ENCODE results near the gene PLCB1. TPM values are rescaled to one million over a fixed set of nuclear protein-coding genes. Genes with fewer than 3 reads are reported as not detected.

The PLCB1 gene
- total and polyA plus RNA-seq, 2 donors (not counting 3 experiments of a cell fraction or from before 2014, with no cell fraction given), result 10.2 to 53.4 TPM

DNA sequence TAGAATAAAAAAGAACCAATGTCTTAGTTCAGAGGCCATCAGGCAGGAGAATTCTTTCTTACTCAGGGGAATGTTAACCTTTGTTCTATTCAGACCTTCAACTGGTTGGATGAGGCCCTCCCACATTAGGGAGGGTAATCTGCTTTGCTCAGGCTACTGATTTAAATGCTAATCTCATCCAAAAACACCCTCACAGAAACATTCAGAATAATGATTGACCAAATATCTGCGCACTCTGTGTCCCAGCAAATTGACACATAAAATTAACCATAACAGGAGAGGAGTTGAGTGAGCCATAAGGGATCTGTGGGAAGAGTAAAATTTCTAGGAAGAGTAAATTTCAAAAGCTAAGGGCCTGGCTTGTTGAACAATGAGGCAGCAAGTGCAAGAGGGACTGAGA is 702.8 kb downstream of the PLCB1 start:
- dilution Hi-C loops (cut with MboI; ENCODE audit: extremely low pct_ligation_motif_present, low sequenced_read_pairs), result no loop called here
- H3K9ac ChIP-seq (replicated peaks; ENCODE audit: extremely low read depth, insufficient read depth, low read length), result no peak overlapping the region
- DNase-seq (ENCODE audit: low read depth, low spot score) (no peak), FAIRE-seq (no peak)
- no peaks in the 10 kb centered on the region for H3K79me2 ChIP-seq (ENCODE audit: control insufficient read depth, insufficient read depth, low read length)
- BruUV-seq (replicated peaks), result no TSS peak
- intact Hi-C loops (cut with micrococcal nuclease), result no loop called here
- H3K27ac ChIP-seq (ENCODE audit: insufficient read depth, low read depth, low read length), result no peak overlapping the region
- no peaks in the 10 kb centered on the region for H3K9me1 ChIP-seq (replicated peaks; ENCODE audit: control insufficient read depth, extremely low read depth, insufficient read depth, low read length)
- H4K20me1 ChIP-seq (replicated peaks; ENCODE audit: control insufficient read depth, extremely low read depth, insufficient read depth, low read length), result no peaks in the 10 kb centered on the region
- ChIA-PET CTCF (interaction anchor here (0.8 to 2.9 kb wide), 2 partner anchors 19 to 51 kb away, joined by 3 to 13 read pairs; no protein-coding TSS in a partner anchor), POLR2A (no interaction called here)
- no peaks in the 10 kb centered on the region for H3K27me3 ChIP-seq (ENCODE audit: control insufficient read depth in 2 of 2, insufficient read depth in 2 of 2, low read length in 2 of 2)
- H3K9me3 ChIP-seq (replicated peaks; ENCODE audit: control insufficient read depth, insufficient read depth, low read length), result no peaks in the 10 kb centered on the region
- H3K4me1 ChIP-seq (ENCODE audit: control insufficient read depth, extremely low read depth, insufficient read depth, low read length), result no peaks in the 10 kb centered on the region
- TF ChIP-seq POLR2A (IDR thresholded peaks at IDR 0.05; ENCODE audit: low read depth, low read length) (no peak), GATA2 (IDR thresholded peaks at IDR 0.05; ENCODE audit: insufficient read depth, insufficient read length, low read depth, low read length) (no peak), POLR2AphosphoS5 (IDR thresholded peaks at IDR 0.05; ENCODE audit: insufficient read depth, low read depth, low read length) (no peak), MYC (IDR thresholded peaks at IDR 0.05; ENCODE audit: low read depth, low read length) (no peak), EZH2 (IDR thresholded peaks at IDR 0.05; ENCODE audit: borderline replicate concordance, low read depth, low read length, severe bottlenecking) (no peak), FOS (IDR thresholded peaks at IDR 0.05; ENCODE audit: borderline replicate concordance, insufficient read depth, low read length) (no peak), JUN (IDR thresholded peaks at IDR 0.05; ENCODE audit: borderline replicate concordance, insufficient read depth, insufficient read length, low read depth) (no peak)
- TF ChIP-seq, protein P1, sequence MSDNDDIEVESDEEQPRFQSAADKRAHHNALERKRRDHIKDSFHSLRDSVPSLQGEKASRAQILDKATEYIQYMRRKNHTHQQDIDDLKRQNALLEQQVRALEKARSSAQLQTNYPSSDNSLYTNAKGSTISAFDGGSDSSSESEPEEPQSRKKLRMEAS (IDR thresholded peaks at IDR 0.05; ENCODE audit: insufficient read depth, insufficient read length), result no peak
- TF ChIP-seq, protein P2, sequence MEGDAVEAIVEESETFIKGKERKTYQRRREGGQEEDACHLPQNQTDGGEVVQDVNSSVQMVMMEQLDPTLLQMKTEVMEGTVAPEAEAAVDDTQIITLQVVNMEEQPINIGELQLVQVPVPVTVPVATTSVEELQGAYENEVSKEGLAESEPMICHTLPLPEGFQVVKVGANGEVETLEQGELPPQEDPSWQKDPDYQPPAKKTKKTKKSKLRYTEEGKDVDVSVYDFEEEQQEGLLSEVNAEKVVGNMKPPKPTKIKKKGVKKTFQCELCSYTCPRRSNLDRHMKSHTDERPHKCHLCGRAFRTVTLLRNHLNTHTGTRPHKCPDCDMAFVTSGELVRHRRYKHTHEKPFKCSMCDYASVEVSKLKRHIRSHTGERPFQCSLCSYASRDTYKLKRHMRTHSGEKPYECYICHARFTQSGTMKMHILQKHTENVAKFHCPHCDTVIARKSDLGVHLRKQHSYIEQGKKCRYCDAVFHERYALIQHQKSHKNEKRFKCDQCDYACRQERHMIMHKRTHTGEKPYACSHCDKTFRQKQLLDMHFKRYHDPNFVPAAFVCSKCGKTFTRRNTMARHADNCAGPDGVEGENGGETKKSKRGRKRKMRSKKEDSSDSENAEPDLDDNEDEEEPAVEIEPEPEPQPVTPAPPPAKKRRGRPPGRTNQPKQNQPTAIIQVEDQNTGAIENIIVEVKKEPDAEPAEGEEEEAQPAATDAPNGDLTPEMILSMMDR (IDR thresholded peaks at IDR 0.05; ENCODE audit: extremely low read depth in 1 of 2, insufficient read depth in 1 of 2, low read depth in 1 of 2, low read length in 2 of 2), result no peak
- H3K36me3 ChIP-seq (ENCODE audit: control insufficient read depth in 2 of 2, extremely low read depth in 1 of 2, insufficient read depth in 2 of 2, low read length in 2 of 2), result no peaks in the 10 kb centered on the region
- H2AFZ ChIP-seq (ENCODE audit: low read depth, low read length), result no peak overlapping the region
- H3K4me2 ChIP-seq (ENCODE audit: insufficient read depth, low read length), result no peak overlapping the region
- H3K4me3 ChIP-seq (replicated peaks in 1 of 3; ENCODE audit: insufficient read depth in 1 of 3, low read depth in 1 of 3, low read length in 3 of 3), result no peak overlapping the region
